SK-MEL-5 (cell line): Measurements from ENCODE around the gene RCAN1. TPM values are rescaled to one million over a fixed set of nuclear protein-coding genes. Genes with fewer than 3 reads are reported as not detected.

ENCODE experiments used
- total RNA-seq: library from RNA; depleted of rRNA; stranded (reverse); fragments of >200 nt; shearing (Covaris generic); gene quantifications from 2 replicates; pipeline ENCODE4 v1.2.3, GENCODE V29; 2014; rRNA removed

RCAN1 gene
- total RNA-seq, 1 experiment from 2014 or later, result 55.0 TPM

Other genes starting within 250 kb of the RCAN1 start
- gene SMIM11, start 239.6 kb downstream of the RCAN1 start, total RNA-seq, result 7.8 and 14.2 TPM in 2 replicates
- not detected in 2 replicates for gene SMIM34, start 191.2 kb downstream of the RCAN1 start, total RNA-seq
- gene KCNE1, start 102.9 kb downstream of the RCAN1 start, total RNA-seq, result not detected in 2 replicates
- not detected in 2 replicates for gene CLIC6, start 53.9 kb upstream of the RCAN1 start, total RNA-seq